Measurements from ENCODE around the gene SSR1.
"Not testable (repeated sequence)": the region's sequence is repeated elsewhere in the genome, so short reads cannot be mapped to it uniquely, and the experiment has no call there.

SSR1 gene

DNA sequence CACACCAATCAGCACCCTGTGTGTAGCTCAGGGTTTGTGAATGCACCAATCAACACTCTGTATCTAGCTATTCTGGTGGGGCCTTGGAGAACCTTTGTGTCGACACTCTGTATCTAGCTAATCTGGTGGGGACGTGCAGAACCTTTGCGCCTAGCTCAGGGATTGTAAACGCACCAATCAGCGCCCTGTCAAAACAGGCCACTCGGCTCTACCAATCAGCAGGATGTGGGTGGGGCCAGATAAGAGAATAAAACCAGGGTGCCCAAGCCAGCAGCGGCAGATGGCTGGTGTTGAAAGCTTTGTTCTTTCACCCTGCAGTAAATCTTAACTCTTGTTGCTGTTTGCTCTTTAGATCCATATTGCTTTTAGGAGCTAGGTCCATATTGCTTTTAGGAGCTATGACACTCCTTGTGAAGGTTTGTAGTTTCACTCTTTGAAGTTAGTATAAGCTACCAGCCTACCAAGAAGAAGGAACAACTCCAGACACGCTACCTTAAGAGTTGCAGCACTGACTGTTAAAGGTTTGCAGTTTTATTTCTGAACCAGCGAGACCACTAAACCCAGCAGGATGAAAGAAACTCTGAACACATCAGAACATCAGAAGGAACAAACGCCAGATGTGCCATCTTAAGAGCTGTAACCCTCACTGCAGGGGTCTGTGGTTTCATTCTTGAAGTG lies 31.9 kb upstream of the SSR1 start:
- H3K23ac ChIP-seq (ENCODE audit: low read length in 2 of 2); H2BK120ac ChIP-seq (ENCODE audit: low read depth, low read length); DNase-seq; H2BK12ac ChIP-seq (ENCODE audit: low read length in 2 of 2); H3K4me1 ChIP-seq (ENCODE audit: control insufficient read depth, insufficient read depth, low read depth, low read length); H2AFZ ChIP-seq (ENCODE audit: low read depth, low read length); H2BK5ac ChIP-seq (ENCODE audit: low read depth, low read length, poor library complexity, severe bottlenecking); H3K27ac ChIP-seq (ENCODE audit: low read length, poor library complexity, severe bottlenecking); H3K27me3 ChIP-seq (ENCODE audit: control insufficient read depth in 1 of 2, insufficient read depth in 1 of 2, low read length in 2 of 2); H3K36me3 ChIP-seq (ENCODE audit: control insufficient read depth in 1 of 2, insufficient read depth in 2 of 2, low read depth in 1 of 2, low read length in 2 of 2); H2AK5ac ChIP-seq (ENCODE audit: low read length, severe bottlenecking); H3K4me3 ChIP-seq (ENCODE audit: insufficient read depth in 1 of 2, low read depth in 1 of 2, low read length in 2 of 2); H4K91ac ChIP-seq (ENCODE audit: low read length); H4K8ac ChIP-seq (ENCODE audit: low read length); H3K4me2 ChIP-seq (ENCODE audit: low read length, poor library complexity, severe bottlenecking); H3K18ac ChIP-seq (ENCODE audit: low read depth in 1 of 2, low read length in 2 of 2); H3K4ac ChIP-seq (ENCODE audit: low read depth in 1 of 2, low read length in 2 of 2); H3K9me3 ChIP-seq (ENCODE audit: control insufficient read depth, low read length); H3K14ac ChIP-seq (ENCODE audit: low read length in 2 of 2); H2BK15ac ChIP-seq (ENCODE audit: low read depth, poor library complexity, severe bottlenecking); H3K79me1 ChIP-seq (replicated peaks; ENCODE audit: low read length, poor library complexity, severe bottlenecking); H3K9ac ChIP-seq (ENCODE audit: low read length): not testable (repeated sequence)
- 91% methylated on average over 10 of the region's 10 CpGs for WGBS

DNA sequence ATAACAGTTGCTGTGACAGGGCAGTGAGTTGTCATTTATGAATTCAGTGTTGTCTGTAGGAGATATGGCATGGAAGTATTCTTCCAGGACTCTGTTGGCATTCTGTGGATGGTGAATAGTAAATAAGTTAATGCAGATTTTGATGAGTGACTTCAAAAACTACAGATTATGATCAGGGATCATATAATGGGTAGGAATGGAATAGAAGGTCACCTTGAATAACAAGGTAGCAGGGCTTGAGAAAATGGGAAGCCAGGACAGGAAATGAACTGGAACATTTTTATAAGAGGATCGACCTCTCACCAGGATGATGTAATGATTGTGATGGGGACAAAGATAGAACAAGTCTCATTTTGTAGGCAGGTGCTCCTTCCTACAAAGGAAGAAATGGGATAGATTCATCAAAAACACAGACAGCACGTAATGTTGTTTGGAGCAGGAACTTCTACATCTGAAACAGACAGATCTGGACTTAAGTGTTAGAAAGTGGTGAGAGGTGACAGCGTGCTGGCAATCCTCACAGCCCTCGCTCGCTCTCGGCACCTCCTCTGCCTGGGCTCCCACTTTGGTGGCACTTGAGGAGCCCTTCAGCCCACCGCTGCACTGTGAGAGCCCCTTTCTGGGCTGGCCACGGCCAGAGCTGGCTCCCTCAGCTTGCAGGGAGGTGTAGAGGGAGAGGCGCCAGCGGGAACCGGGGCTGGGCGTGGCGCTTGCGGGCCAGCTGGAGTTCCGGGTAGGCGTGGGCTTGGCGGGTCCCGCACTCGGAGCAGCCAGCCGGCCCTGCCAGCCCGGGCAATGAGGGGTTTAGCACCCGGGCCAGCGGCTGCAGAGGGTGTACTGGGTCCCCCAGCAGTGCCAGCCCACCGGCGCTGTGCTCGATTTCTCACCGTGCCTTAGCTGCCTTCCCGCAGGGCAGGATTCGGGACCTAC lies 30.8 kb upstream of the SSR1 start:
- no peaks in the 10 kb centered on the region for H3K27me3 ChIP-seq (ENCODE audit: control insufficient read depth in 1 of 2, insufficient read depth in 1 of 2, low read length in 2 of 2)
- no peak overlapping the region for H2AFZ ChIP-seq (ENCODE audit: low read depth, low read length)
- no peak overlapping the region for H4K91ac ChIP-seq (ENCODE audit: low read length)
- DNase-seq: no peak
- no peak overlapping the region for H3K4me2 ChIP-seq (ENCODE audit: low read length, poor library complexity, severe bottlenecking)
- H2BK5ac ChIP-seq (ENCODE audit: low read depth, low read length, poor library complexity, severe bottlenecking): no peak overlapping the region
- no peaks in the 10 kb centered on the region for H3K9me3 ChIP-seq (ENCODE audit: control insufficient read depth, low read length)
- H3K4ac ChIP-seq (ENCODE audit: low read depth in 1 of 2, low read length in 2 of 2): no peak overlapping the region
- 98% methylated on average over 29 of the region's 29 CpGs for WGBS
- peaks cover 8% of the 10 kb centered on the region for H3K4me1 ChIP-seq (ENCODE audit: control insufficient read depth, insufficient read depth, low read depth, low read length)
- H3K4me3 ChIP-seq (ENCODE audit: insufficient read depth in 1 of 2, low read depth in 1 of 2, low read length in 2 of 2): no peak overlapping the region
- no peaks in the 10 kb centered on the region for H3K79me1 ChIP-seq (replicated peaks; ENCODE audit: low read length, poor library complexity, severe bottlenecking)
- no peak overlapping the region for H2AK5ac ChIP-seq (ENCODE audit: low read length, severe bottlenecking)
- H3K27ac ChIP-seq (ENCODE audit: low read length, poor library complexity, severe bottlenecking): no peak overlapping the region
- no peak overlapping the region for H2BK12ac ChIP-seq (ENCODE audit: low read length in 2 of 2)
- peak overlapping the region in 1 of 2 experiments; percentile 60 for H3K14ac ChIP-seq (ENCODE audit: low read length in 2 of 2)
- no peak overlapping the region for H3K9ac ChIP-seq (ENCODE audit: low read length)
- no peak overlapping the region for H3K18ac ChIP-seq (ENCODE audit: low read depth in 1 of 2, low read length in 2 of 2)
- no peak overlapping the region for H4K8ac ChIP-seq (ENCODE audit: low read length)
- no peaks in the 10 kb centered on the region for H3K36me3 ChIP-seq (ENCODE audit: control insufficient read depth in 1 of 2, insufficient read depth in 2 of 2, low read depth in 1 of 2, low read length in 2 of 2)
- no peak overlapping the region for H3K23ac ChIP-seq (ENCODE audit: low read length in 2 of 2)
- H2BK15ac ChIP-seq (ENCODE audit: low read depth, poor library complexity, severe bottlenecking): no peak overlapping the region
- H2BK120ac ChIP-seq (ENCODE audit: low read depth, low read length): no peak overlapping the region

DNA sequence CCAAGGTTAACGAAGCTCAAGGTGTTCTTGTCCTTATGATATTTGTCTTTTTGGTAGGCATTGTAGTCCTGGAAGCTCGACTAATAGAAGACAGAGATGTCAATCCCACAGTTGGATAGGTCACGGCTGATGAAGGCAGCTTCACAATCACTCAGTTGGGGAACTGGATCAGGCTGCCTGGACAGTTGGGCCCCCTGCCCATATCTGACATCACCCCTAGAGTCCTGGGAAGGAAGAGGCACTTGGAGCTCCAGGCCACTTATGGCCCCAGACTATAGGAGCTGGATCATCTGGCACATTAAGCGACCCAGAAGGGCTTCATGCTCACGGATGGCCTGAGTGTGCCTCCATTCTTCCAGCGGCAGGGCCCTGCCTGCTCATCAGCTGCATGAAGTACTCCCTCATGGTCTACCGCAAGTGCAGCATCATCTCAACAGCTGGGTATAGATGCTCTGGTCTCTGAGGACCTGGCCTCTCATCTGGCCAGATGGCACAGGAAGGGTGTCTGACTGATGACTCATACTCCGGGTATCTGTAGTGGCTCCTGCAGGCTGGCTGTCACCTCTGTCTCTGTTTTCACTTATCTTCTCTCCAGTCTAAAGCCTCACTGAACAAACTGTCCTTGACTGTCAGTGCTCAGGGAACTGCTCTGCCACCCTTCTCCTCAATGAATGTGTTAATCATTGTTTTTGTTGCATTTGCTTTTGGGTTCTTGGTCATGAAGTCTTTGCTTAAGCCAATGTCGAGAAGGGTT lies 29.2 kb upstream of the SSR1 start:
- 73% methylated on average over 9 of the region's 9 CpGs for WGBS
- no peaks in the 10 kb centered on the region for H3K27me3 ChIP-seq (ENCODE audit: control insufficient read depth in 1 of 2, insufficient read depth in 1 of 2, low read length in 2 of 2)

DNA sequence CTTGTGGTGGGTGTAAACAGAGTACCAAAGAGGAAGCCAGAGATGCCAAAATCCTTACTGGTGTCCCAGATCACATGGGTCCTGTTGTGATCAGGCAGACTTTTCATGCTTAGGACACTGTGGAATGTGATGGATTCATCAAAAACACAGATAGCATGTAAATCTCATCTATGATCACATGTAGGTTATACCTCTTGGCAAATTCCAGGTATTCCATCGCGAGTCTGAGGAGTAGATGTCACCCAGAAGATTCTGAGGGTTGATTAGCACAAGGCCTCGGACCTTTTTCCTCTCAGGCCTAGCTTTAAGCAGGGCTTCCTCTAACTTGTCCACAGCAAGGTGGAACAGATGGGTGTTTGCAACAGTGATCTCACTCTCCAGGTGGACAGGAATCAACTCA lies 28.3 kb upstream of the SSR1 start:
- Histone ChIP-seq H3K23ac (ENCODE audit: low read length in 2 of 2) (peak overlapping the region in 1 of 2 experiments; percentile 64), H3K4me3 (ENCODE audit: insufficient read depth in 1 of 2, low read depth in 1 of 2, low read length in 2 of 2) (no peak overlapping the region), H2AK5ac (ENCODE audit: low read length, severe bottlenecking) (no peak overlapping the region), H3K27me3 (ENCODE audit: control insufficient read depth in 1 of 2, insufficient read depth in 1 of 2, low read length in 2 of 2) (no peaks in the 10 kb centered on the region), H2BK120ac (ENCODE audit: low read depth, low read length) (no peak overlapping the region), H2BK15ac (ENCODE audit: low read depth, poor library complexity, severe bottlenecking) (no peak overlapping the region), H2AFZ (ENCODE audit: low read depth, low read length) (no peak overlapping the region), H3K79me1 (replicated peaks; ENCODE audit: low read length, poor library complexity, severe bottlenecking) (no peaks in the 10 kb centered on the region), H3K4me1 (ENCODE audit: control insufficient read depth, insufficient read depth, low read depth, low read length) (peaks cover 4% of the 10 kb centered on the region), H3K4ac (ENCODE audit: low read depth in 1 of 2, low read length in 2 of 2) (no peak overlapping the region), H4K8ac (ENCODE audit: low read length) (no peak overlapping the region), H3K9ac (ENCODE audit: low read length) (no peak overlapping the region), H2BK12ac (ENCODE audit: low read length in 2 of 2) (no peak overlapping the region), H3K18ac (ENCODE audit: low read depth in 1 of 2, low read length in 2 of 2) (no peak overlapping the region), H3K14ac (ENCODE audit: low read length in 2 of 2) (no peak overlapping the region), H3K9me3 (ENCODE audit: control insufficient read depth, low read length) (no peaks in the 10 kb centered on the region), H3K27ac (ENCODE audit: low read length, poor library complexity, severe bottlenecking) (no peak overlapping the region), H4K91ac (ENCODE audit: low read length) (no peak overlapping the region), H3K36me3 (ENCODE audit: control insufficient read depth in 1 of 2, insufficient read depth in 2 of 2, low read depth in 1 of 2, low read length in 2 of 2) (no peaks in the 10 kb centered on the region), H2BK5ac (ENCODE audit: low read depth, low read length, poor library complexity, severe bottlenecking) (no peak overlapping the region), H3K4me2 (ENCODE audit: low read length, poor library complexity, severe bottlenecking) (no peak overlapping the region)
- no peak for DNase-seq
- WGBS: 90% methylated on average over 3 of the region's 3 CpGs

More for the DNA sequence above, 29.2 kb upstream of the SSR1 start:
- H2BK15ac ChIP-seq (ENCODE audit: low read depth, poor library complexity, severe bottlenecking): no peak overlapping the region
- no peak overlapping the region for H3K23ac ChIP-seq (ENCODE audit: low read length in 2 of 2)
- H3K27ac ChIP-seq (ENCODE audit: low read length, poor library complexity, severe bottlenecking): no peak overlapping the region
- H2AK5ac ChIP-seq (ENCODE audit: low read length, severe bottlenecking): no peak overlapping the region
- H3K36me3 ChIP-seq (ENCODE audit: control insufficient read depth in 1 of 2, insufficient read depth in 2 of 2, low read depth in 1 of 2, low read length in 2 of 2): no peaks in the 10 kb centered on the region
- H2BK120ac ChIP-seq (ENCODE audit: low read depth, low read length): no peak overlapping the region
- peak; percentile 24 for DNase-seq
- H2BK5ac ChIP-seq (ENCODE audit: low read depth, low read length, poor library complexity, severe bottlenecking): no peak overlapping the region
- no peak overlapping the region for H4K91ac ChIP-seq (ENCODE audit: low read length)
- no peak overlapping the region for H3K4ac ChIP-seq (ENCODE audit: low read depth in 1 of 2, low read length in 2 of 2)
- H3K18ac ChIP-seq (ENCODE audit: low read depth in 1 of 2, low read length in 2 of 2): no peak overlapping the region
- no peak overlapping the region for H2BK12ac ChIP-seq (ENCODE audit: low read length in 2 of 2)
- no peak overlapping the region for H3K4me3 ChIP-seq (ENCODE audit: insufficient read depth in 1 of 2, low read depth in 1 of 2, low read length in 2 of 2)
- no peak overlapping the region for H2AFZ ChIP-seq (ENCODE audit: low read depth, low read length)
- no peak overlapping the region for H3K4me2 ChIP-seq (ENCODE audit: low read length, poor library complexity, severe bottlenecking)
- no peak overlapping the region for H4K8ac ChIP-seq (ENCODE audit: low read length)
- peaks cover 4% of the 10 kb centered on the region for H3K4me1 ChIP-seq (ENCODE audit: control insufficient read depth, insufficient read depth, low read depth, low read length)
- no peak overlapping the region for H3K9ac ChIP-seq (ENCODE audit: low read length)
- no peaks in the 10 kb centered on the region for H3K79me1 ChIP-seq (replicated peaks; ENCODE audit: low read length, poor library complexity, severe bottlenecking)
- peak overlapping the region in 1 of 2 experiments; percentile 83 for H3K14ac ChIP-seq (ENCODE audit: low read length in 2 of 2)
- H3K9me3 ChIP-seq (ENCODE audit: control insufficient read depth, low read length): no peaks in the 10 kb centered on the region

All from mesenchymal stem cell (in vitro differentiated cells and primary cell).